ENCODE data around the gene MAN1A1. TPM values are rescaled to one million over a fixed set of nuclear protein-coding genes. Genes with fewer than 3 reads are reported as not detected.

The MAN1A1 gene
- total and polyA plus RNA-seq, 2 experiments from 2014 or later = 117 to 245 TPM

- Histone ChIP-seq H3K79me2 (peaks cover 81% of the 10 kb centered on the region), H3K4me3 (peak overlapping the region; percentile 91), H3K27me3 (no peaks in the 10 kb centered on the region), H3K4me2 (peak overlapping the region; percentile 85), H2AFZ (no peak overlapping the region), H3K27ac (peak overlapping the region; percentile 96), H3K9me3 (ENCODE audit: low read depth) (no peaks in the 10 kb centered on the region), H3K4me1 (ENCODE audit: insufficient read depth) (peaks cover 36% of the 10 kb centered on the region), H3K9me2 (replicated peaks; ENCODE audit: insufficient read depth) (no peaks in the 10 kb centered on the region), H3K36me3 (replicated peaks; ENCODE audit: insufficient read depth, low read depth) (no peaks in the 10 kb centered on the region), H4K20me1 (ENCODE audit: insufficient read depth, poor library complexity, severe bottlenecking) (peaks cover 44% of the 10 kb centered on the region)
- 6% methylated on average over 16 of the region's 16 CpGs for WGBS (ENCODE audit: low lambda C conversion rate, missing lambda C conversion rate)
- DNase-seq (ENCODE audit: low spot score) = peak; percentile 70
- no peak for TF ChIP-seq EZH2 (IDR thresholded peaks at IDR 0.05; ENCODE audit: borderline replicate concordance)
- TF ChIP-seq CTCF (IDR thresholded peaks at IDR 0.05; ENCODE audit: poor library complexity) = no peak
- no peak for TF ChIP-seq EZH2phosphoT487 (IDR thresholded peaks at IDR 0.05; ENCODE audit: low read depth, severe bottlenecking, unreplicated experiment)
Measured at GRCh38 chr6:119347466-119348095, 2.0 kb downstream of the MAN1A1 start.

DNA sequence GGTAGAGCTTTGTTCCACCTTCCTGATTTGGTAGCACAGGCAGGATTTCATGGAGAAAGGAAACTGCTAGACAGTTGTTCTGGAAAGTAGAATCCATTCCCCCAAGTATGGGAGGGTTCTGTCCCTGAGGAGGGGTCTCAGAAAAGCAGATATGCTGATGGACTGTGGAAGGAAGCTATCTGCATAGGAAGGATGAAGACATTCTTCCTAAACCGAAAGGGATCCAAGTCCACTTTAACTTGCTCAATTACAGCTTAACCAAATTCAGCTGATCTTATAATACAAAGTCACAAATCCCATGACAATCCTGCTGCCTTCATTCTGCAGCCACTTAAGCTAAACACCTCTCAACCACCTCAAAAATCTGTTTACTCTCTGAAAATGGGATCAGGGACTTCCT is 2.6 kb downstream of the MAN1A1 start:
- DNase-seq (ENCODE audit: low spot score) = no peak
- no peak overlapping the region for H2AFZ ChIP-seq
- H3K4me2 ChIP-seq = peak overlapping the region; percentile 85
- H3K36me3 ChIP-seq (replicated peaks; ENCODE audit: insufficient read depth, low read depth) = no peaks in the 10 kb centered on the region
- peak overlapping the region; percentile 91 for H3K4me3 ChIP-seq
- H4K20me1 ChIP-seq (ENCODE audit: insufficient read depth, poor library complexity, severe bottlenecking) = peaks cover 51% of the 10 kb centered on the region
- peak overlapping the region; percentile 96 for H3K27ac ChIP-seq
- H3K79me2 ChIP-seq = peaks cover 81% of the 10 kb centered on the region
- 14% methylated on average over 1 of the region's 1 CpG for WGBS (ENCODE audit: low lambda C conversion rate, missing lambda C conversion rate)
- no peak for TF ChIP-seq EZH2 (IDR thresholded peaks at IDR 0.05; ENCODE audit: borderline replicate concordance)
- TF ChIP-seq EZH2phosphoT487 (IDR thresholded peaks at IDR 0.05; ENCODE audit: low read depth, severe bottlenecking, unreplicated experiment) = no peak
- TF ChIP-seq CTCF (IDR thresholded peaks at IDR 0.05; ENCODE audit: poor library complexity) = no peak
- no peaks in the 10 kb centered on the region for H3K27me3 ChIP-seq
- no peaks in the 10 kb centered on the region for H3K9me3 ChIP-seq (ENCODE audit: low read depth)
- H3K9me2 ChIP-seq (replicated peaks; ENCODE audit: insufficient read depth) = no peaks in the 10 kb centered on the region
- H3K4me1 ChIP-seq (ENCODE audit: insufficient read depth) = peaks cover 34% of the 10 kb centered on the region

GRCh38 chr6:119346450-119346849 is 3.1 kb downstream of the MAN1A1 start:
- Histone ChIP-seq H4K20me1 (ENCODE audit: insufficient read depth, poor library complexity, severe bottlenecking) (peaks cover 53% of the 10 kb centered on the region), H3K4me3 (peak overlapping the region; percentile 91), H3K4me1 (ENCODE audit: insufficient read depth) (peaks cover 33% of the 10 kb centered on the region), H3K36me3 (replicated peaks; ENCODE audit: insufficient read depth, low read depth) (no peaks in the 10 kb centered on the region), H2AFZ (no peak overlapping the region), H3K79me2 (peaks cover 81% of the 10 kb centered on the region), H3K27me3 (no peaks in the 10 kb centered on the region), H3K9me2 (replicated peaks; ENCODE audit: insufficient read depth) (no peaks in the 10 kb centered on the region), H3K9me3 (ENCODE audit: low read depth) (no peaks in the 10 kb centered on the region), H3K27ac (peak overlapping the region; percentile 96), H3K4me2 (peak overlapping the region; percentile 85)
- no peak for DNase-seq (ENCODE audit: low spot score)
- 64% methylated on average over 8 of the region's 8 CpGs for WGBS (ENCODE audit: low lambda C conversion rate, missing lambda C conversion rate)
- TF ChIP-seq EZH2 (IDR thresholded peaks at IDR 0.05; ENCODE audit: borderline replicate concordance) = no peak
- no peak for TF ChIP-seq EZH2phosphoT487 (IDR thresholded peaks at IDR 0.05; ENCODE audit: low read depth, severe bottlenecking, unreplicated experiment)
- no peak for TF ChIP-seq CTCF (IDR thresholded peaks at IDR 0.05; ENCODE audit: poor library complexity)

Data from hepatocyte (in vitro differentiated cells).